RWPE1 (cell line): ENCODE results near the gene ITGB7.

Source experiments
- CTCF ChIA-PET: fragments of 350-600 bp; sonication (Branson Sonifier 250); formaldehyde crosslinking; extraction: SDS; loops from one replicate; lab custom pipeline; 2021; lab: Yijun Ruan, JAX
- POLR2A ChIA-PET: fragments of 400-600 bp; formaldehyde crosslinking; extraction: SDS; loops from one replicate; lab custom pipeline; 2020; ENCODE audit warnings: antibody characterized with exemption; ENCODE audit not compliant: low non-redundant PET; lab: Yijun Ruan, JAX
- DNase-seq: peaks from one replicate; pipeline ENCODE4 v3.0.0; 2012; ENCODE audit warnings: low spot score
- H3K27ac ChIP-seq: fragments of 450-650 bp; 2 replicates; pipeline ENCODE4 v1.5.1; 2017
- TF ChIP-seq, protein P1 (sequence below): fragments of 450-650 bp; conservative IDR thresholded peaks from 2 replicates; pipeline ENCODE4 v1.5.1; 2017; ENCODE audit warnings: low read depth, mild to moderate bottlenecking

ITGB7 gene

DNA sequence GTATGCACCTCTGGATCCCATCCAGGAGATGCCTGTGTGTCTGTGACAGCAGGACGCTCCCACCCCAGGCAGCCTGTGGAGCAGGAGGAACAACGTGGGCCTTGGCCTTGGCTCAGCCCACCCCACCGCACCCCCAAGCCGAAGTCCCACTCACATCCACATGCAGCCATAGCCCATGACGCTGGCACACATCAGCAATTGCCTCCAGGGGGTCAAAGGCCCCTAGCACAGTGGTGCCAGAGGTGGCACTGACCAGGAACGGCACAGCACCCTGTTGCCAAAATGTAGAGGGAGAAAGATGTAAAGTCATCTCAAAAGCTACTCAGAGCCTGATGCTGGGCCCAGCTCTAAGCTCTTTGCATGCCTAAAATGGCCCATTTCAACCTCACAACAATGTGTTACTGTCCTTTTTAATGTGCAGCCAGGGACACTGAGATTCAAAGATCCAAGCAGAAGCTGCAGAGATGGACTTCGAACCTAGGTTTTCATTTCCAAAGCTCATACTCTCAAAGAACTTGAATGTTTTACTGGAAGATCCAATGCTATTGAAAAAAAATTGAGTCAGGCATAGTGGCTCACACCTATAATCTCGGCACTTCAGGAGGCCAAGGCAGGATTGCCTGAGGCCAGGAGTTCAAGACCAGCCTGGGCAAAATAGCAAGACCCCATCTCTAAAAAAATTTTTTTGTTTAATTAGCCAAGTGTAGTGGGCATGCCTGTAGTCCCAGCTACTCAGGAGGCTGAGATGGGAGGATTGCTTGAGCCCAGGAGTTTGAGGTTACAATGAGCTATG is 45.7 kb downstream of the ITGB7 start:
- POLR2A ChIA-PET, result interaction anchor here (0.6 kb wide), 1 partner anchor 34 kb away, joined by 4 read pairs; no protein-coding TSS in a partner anchor
- TF ChIP-seq, protein P1, sequence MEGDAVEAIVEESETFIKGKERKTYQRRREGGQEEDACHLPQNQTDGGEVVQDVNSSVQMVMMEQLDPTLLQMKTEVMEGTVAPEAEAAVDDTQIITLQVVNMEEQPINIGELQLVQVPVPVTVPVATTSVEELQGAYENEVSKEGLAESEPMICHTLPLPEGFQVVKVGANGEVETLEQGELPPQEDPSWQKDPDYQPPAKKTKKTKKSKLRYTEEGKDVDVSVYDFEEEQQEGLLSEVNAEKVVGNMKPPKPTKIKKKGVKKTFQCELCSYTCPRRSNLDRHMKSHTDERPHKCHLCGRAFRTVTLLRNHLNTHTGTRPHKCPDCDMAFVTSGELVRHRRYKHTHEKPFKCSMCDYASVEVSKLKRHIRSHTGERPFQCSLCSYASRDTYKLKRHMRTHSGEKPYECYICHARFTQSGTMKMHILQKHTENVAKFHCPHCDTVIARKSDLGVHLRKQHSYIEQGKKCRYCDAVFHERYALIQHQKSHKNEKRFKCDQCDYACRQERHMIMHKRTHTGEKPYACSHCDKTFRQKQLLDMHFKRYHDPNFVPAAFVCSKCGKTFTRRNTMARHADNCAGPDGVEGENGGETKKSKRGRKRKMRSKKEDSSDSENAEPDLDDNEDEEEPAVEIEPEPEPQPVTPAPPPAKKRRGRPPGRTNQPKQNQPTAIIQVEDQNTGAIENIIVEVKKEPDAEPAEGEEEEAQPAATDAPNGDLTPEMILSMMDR, result no peak

DNA sequence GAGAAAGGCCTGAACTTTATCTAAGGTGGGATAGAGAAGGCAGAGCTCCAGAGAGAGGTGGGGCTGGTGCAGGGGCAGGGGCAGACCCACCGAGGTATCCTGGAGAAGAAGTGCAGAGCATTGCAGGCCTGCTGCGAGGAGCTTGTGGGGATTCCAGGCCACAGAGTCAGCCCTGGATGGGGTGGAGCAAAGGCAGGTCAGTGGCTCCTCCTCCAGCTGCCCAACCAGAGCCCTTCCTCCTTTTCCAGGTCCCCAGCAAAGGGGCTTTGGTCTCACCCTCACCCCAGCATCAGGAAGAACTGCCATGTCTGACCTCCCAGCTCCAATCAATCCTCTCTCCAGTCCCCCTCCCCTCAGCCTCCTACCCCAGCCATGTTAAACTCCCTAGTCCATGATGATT is 46.4 kb downstream of the ITGB7 start:
- DNase-seq, result no peak
- no peak overlapping the region; the same call in 1 of the 2 replicates for H3K27ac ChIP-seq
- CTCF ChIA-PET, result interaction anchor here (0.6 to 1.4 kb wide), 6 partner anchors 14 to 161 kb away, joined by 3 to 5 read pairs (median 4); partner anchors contain the start of gene AAAS
- POLR2A ChIA-PET, result interaction anchor here (0.6 kb wide), 1 partner anchor 34 kb away, joined by 4 read pairs; no protein-coding TSS in a partner anchor
- TF ChIP-seq, protein P1, result no peak

More for the DNA sequence above, 45.7 kb downstream of the ITGB7 start:
- CTCF ChIA-PET, result interaction anchor here (1.1 to 1.4 kb wide), 3 partner anchors 14 to 160 kb away, joined by 3 to 5 read pairs (median 4); partner anchors contain the start of gene AAAS
- H3K27ac ChIP-seq, result no peak overlapping the region
- no peak for DNase-seq

DNA sequence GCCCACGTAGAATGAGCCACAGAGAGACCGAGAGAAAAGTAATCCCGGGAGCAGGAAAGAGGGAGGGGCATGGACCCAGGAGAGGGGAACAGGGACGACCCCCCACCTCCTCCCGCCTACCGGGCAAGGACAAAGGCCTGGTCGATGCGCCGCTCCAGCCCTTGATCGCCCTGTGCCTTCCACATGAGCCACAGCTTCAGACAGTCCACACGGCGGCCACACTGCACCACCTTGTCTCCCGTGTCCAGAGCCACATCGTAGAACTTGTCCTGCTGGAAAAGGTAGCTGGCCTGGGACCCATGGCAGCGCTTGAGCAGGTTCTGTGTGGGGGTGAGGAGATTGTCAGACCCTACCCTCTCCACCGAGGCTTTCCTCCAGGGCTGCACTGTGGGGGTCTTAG is 47.1 kb downstream of the ITGB7 start:
- H3K27ac ChIP-seq, result peak overlapping the region; percentile 2; the same call in 1 of the 2 replicates
- POLR2A ChIA-PET, result no interaction called here
- CTCF ChIA-PET, result interaction anchor here (0.9 to 1.4 kb wide), 7 partner anchors 14 to 161 kb away, joined by 3 to 5 read pairs (median 4); partner anchors contain the start of gene AAAS
- TF ChIP-seq, protein P1, result no peak
- no peak for DNase-seq

DNA sequence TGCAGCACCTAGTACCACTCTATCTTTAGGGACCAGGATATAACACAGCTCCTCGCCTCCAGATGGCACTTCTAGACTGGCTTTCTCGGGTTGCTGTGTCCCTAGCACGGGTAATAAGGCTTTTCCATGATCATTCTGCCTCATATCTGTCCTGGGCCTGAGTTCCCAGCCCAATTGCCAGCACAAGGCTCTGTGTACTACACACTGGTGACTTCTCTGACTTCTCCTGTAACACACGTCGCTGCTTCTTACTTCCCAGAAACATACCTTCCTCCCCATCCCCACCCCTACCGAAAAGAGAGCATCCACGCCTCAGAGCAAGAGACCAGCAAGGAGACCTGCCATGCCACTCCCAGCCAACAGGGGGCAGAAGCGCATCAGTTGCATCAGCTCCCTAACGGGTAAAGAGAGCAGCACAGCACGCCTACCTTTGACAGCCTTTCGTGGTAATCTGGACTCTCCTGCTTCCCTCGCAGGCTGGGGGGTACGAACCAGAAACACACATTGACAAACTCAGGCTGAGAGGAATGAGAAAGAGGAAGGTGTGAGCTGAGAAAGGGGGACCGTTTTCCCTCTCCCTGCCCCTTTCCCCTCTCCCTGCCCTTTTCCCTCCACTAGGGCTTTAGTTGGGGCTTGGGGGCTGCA is 47.7 kb downstream of the ITGB7 start:
- TF ChIP-seq, protein P1, result peak; percentile 87
- CTCF ChIA-PET, result interaction anchor here (0.7 to 1.4 kb wide), 8 partner anchors 15 to 162 kb away, joined by 3 to 5 read pairs (median 4); partner anchors contain the start of gene AAAS
- H3K27ac ChIP-seq, result peak overlapping the region; percentile 2; the same call in 1 of the 2 replicates
- POLR2A ChIA-PET, result no interaction called here
- DNase-seq, result peak; percentile 73

DNA sequence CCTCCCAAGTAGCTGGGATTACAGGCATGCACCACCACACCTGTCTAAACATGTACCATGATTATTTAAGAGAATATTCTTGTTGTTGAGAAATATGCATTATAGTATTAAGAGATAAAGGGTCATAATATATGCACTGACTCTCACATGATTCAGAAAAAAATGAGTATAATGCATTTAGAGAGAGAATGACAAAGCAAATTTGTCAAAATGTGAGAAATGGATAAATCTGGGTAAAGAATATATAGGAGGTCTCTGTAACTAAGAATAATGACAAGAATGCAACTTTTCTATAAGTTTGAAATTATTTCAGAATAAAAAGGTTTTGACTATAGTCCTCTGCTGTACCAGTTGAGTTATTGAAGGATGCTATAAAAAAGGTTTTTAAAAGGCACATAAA is 54.7 kb downstream of the ITGB7 start:
- POLR2A ChIA-PET, result no interaction called here
- H3K27ac ChIP-seq, result no peak overlapping the region
- CTCF ChIA-PET, result interaction anchor here (0.6 kb wide), 1 partner anchor 21 kb away, joined by 3 read pairs; no protein-coding TSS in a partner anchor
- DNase-seq, result no peak
- TF ChIP-seq, protein P1, result no peak

DNA sequence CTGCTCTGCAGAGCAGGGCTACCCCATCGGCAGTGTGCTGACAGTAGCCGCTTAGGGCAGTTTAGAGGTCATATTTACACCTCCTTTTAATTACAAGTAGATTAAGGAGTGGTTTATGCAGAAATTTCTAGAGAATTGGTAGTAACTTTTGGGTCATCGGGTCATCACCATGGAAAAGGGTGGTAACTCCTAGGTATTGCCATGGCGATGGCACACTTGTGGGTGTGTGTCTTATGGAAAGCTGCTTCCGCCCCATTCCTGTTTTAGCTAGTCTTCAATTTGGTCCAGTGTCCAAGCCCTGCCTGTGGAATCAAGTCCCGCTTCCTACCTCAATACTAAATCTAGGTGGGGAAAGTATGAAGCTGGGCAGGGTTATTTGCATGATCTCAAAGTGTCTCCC is 56.0 kb downstream of the ITGB7 start:
- ChIA-PET POLR2A (no interaction called here), CTCF (no interaction called here)
- H3K27ac ChIP-seq, result no peak overlapping the region
- DNase-seq, result no peak
- TF ChIP-seq, protein P1, result no peak
